ENCODE results near the gene NR5A2. TPM values are rescaled to one million over a fixed set of nuclear protein-coding genes. Genes with fewer than 3 reads are reported as not detected.

NR5A2 gene
- total RNA-seq, 1 experiment from 2014 or later: 22.3 TPM

DNA sequence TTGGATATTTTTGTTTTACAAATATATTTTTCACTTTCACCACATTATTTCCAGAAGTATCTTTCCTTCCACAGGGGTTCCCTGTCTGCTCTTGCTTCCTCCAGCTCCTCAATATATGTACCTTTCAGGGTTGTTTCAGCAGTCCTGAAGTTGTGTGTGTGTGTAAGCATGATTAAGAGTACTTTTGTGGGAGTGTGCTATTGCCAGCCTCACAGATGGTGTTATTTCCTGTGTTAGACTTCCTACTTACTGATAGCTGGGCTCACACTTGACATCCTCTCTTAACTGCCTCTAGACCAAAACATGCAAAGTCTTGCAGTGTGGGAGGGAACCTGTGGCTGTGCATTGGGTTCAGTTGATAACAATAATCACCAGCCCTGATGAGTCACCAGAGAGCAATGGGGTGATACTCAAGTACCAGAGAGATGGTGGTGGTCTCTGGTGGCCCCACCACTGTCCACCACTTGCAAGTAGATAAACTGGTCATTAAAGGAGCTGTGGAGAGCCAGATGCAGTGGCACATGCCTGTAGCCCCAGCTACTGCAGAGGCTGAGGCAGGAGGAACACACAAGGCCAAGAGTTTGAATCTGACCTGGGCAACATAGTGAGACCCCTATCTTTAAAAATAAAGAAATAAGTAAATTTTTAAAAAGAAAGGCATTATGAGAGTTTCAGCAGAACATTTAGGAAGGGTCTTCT is 126.7 kb downstream of the NR5A2 start (continued):
- no peak for TF ChIP-seq ZNF138 (CRISPR knock-in tag; conservative IDR thresholded peaks at IDR 0.05)
- no peak for TF ChIP-seq KAT7 (CRISPR knock-in tag; IDR thresholded peaks at IDR 0.05; ENCODE audit: borderline replicate concordance)
- TF ChIP-seq, protein P1, sequence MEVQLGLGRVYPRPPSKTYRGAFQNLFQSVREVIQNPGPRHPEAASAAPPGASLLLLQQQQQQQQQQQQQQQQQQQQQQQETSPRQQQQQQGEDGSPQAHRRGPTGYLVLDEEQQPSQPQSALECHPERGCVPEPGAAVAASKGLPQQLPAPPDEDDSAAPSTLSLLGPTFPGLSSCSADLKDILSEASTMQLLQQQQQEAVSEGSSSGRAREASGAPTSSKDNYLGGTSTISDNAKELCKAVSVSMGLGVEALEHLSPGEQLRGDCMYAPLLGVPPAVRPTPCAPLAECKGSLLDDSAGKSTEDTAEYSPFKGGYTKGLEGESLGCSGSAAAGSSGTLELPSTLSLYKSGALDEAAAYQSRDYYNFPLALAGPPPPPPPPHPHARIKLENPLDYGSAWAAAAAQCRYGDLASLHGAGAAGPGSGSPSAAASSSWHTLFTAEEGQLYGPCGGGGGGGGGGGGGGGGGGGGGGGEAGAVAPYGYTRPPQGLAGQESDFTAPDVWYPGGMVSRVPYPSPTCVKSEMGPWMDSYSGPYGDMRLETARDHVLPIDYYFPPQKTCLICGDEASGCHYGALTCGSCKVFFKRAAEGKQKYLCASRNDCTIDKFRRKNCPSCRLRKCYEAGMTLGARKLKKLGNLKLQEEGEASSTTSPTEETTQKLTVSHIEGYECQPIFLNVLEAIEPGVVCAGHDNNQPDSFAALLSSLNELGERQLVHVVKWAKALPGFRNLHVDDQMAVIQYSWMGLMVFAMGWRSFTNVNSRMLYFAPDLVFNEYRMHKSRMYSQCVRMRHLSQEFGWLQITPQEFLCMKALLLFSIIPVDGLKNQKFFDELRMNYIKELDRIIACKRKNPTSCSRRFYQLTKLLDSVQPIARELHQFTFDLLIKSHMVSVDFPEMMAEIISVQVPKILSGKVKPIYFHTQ (CRISPR knock-in tag; IDR thresholded peaks at IDR 0.05): no peak
- TF ChIP-seq, protein P2, sequence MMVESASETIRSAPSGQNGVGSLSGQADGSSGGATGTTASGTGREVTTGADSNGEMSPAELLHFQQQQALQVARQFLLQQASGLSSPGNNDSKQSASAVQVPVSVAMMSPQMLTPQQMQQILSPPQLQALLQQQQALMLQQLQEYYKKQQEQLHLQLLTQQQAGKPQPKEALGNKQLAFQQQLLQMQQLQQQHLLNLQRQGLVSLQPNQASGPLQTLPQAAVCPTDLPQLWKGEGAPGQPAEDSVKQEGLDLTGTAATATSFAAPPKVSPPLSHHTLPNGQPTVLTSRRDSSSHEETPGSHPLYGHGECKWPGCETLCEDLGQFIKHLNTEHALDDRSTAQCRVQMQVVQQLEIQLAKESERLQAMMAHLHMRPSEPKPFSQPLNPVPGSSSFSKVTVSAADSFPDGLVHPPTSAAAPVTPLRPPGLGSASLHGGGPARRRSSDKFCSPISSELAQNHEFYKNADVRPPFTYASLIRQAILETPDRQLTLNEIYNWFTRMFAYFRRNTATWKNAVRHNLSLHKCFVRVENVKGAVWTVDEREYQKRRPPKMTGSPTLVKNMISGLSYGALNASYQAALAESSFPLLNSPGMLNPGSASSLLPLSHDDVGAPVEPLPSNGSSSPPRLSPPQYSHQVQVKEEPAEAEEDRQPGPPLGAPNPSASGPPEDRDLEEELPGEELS (CRISPR knock-in tag; IDR thresholded peaks at IDR 0.05): no peak
- no peak for TF ChIP-seq GABPB1 (CRISPR knock-in tag; IDR thresholded peaks at IDR 0.05)
- TF ChIP-seq, protein P3, sequence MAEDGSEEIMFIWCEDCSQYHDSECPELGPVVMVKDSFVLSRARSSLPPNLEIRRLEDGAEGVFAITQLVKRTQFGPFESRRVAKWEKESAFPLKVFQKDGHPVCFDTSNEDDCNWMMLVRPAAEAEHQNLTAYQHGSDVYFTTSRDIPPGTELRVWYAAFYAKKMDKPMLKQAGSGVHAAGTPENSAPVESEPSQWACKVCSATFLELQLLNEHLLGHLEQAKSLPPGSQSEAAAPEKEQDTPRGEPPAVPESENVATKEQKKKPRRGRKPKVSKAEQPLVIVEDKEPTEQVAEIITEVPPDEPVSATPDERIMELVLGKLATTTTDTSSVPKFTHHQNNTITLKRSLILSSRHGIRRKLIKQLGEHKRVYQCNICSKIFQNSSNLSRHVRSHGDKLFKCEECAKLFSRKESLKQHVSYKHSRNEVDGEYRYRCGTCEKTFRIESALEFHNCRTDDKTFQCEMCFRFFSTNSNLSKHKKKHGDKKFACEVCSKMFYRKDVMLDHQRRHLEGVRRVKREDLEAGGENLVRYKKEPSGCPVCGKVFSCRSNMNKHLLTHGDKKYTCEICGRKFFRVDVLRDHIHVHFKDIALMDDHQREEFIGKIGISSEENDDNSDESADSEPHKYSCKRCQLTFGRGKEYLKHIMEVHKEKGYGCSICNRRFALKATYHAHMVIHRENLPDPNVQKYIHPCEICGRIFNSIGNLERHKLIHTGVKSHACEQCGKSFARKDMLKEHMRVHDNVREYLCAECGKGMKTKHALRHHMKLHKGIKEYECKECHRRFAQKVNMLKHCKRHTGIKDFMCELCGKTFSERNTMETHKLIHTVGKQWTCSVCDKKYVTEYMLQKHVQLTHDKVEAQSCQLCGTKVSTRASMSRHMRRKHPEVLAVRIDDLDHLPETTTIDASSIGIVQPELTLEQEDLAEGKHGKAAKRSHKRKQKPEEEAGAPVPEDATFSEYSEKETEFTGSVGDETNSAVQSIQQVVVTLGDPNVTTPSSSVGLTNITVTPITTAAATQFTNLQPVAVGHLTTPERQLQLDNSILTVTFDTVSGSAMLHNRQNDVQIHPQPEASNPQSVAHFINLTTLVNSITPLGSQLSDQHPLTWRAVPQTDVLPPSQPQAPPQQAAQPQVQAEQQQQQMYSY (CRISPR knock-in tag; IDR thresholded peaks at IDR 0.05): no peak

- H3K9me3 Mint-ChIP-seq: no peaks in the 10 kb centered on the region
- no peak overlapping the region for H3K4me3 Mint-ChIP-seq
- H3K27ac Mint-ChIP-seq: no peak overlapping the region
- no peak for TF ChIP-seq FOXP1 (CRISPR knock-in tag; IDR thresholded peaks at IDR 0.05; ENCODE audit: borderline replicate concordance)
- TF ChIP-seq, protein P4, sequence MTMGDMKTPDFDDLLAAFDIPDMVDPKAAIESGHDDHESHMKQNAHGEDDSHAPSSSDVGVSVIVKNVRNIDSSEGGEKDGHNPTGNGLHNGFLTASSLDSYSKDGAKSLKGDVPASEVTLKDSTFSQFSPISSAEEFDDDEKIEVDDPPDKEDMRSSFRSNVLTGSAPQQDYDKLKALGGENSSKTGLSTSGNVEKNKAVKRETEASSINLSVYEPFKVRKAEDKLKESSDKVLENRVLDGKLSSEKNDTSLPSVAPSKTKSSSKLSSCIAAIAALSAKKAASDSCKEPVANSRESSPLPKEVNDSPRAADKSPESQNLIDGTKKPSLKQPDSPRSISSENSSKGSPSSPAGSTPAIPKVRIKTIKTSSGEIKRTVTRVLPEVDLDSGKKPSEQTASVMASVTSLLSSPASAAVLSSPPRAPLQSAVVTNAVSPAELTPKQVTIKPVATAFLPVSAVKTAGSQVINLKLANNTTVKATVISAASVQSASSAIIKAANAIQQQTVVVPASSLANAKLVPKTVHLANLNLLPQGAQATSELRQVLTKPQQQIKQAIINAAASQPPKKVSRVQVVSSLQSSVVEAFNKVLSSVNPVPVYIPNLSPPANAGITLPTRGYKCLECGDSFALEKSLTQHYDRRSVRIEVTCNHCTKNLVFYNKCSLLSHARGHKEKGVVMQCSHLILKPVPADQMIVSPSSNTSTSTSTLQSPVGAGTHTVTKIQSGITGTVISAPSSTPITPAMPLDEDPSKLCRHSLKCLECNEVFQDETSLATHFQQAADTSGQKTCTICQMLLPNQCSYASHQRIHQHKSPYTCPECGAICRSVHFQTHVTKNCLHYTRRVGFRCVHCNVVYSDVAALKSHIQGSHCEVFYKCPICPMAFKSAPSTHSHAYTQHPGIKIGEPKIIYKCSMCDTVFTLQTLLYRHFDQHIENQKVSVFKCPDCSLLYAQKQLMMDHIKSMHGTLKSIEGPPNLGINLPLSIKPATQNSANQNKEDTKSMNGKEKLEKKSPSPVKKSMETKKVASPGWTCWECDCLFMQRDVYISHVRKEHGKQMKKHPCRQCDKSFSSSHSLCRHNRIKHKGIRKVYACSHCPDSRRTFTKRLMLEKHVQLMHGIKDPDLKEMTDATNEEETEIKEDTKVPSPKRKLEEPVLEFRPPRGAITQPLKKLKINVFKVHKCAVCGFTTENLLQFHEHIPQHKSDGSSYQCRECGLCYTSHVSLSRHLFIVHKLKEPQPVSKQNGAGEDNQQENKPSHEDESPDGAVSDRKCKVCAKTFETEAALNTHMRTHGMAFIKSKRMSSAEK (CRISPR knock-in tag; IDR thresholded peaks at IDR 0.05; ENCODE audit: borderline replicate concordance): no peak
- TF ChIP-seq, protein P5, sequence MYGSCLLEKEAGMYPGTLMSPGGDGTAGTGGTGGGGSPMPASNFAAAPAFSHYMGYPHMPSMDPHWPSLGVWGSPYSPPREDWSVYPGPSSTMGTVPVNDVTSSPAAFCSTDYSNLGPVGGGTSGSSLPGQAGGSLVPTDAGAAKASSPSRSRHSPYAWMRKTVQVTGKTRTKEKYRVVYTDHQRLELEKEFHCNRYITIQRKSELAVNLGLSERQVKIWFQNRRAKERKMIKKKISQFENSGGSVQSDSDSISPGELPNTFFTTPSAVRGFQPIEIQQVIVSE (CRISPR knock-in tag; IDR thresholded peaks at IDR 0.05; ENCODE audit: borderline replicate concordance): no peak
- TF ChIP-seq, protein P6, sequence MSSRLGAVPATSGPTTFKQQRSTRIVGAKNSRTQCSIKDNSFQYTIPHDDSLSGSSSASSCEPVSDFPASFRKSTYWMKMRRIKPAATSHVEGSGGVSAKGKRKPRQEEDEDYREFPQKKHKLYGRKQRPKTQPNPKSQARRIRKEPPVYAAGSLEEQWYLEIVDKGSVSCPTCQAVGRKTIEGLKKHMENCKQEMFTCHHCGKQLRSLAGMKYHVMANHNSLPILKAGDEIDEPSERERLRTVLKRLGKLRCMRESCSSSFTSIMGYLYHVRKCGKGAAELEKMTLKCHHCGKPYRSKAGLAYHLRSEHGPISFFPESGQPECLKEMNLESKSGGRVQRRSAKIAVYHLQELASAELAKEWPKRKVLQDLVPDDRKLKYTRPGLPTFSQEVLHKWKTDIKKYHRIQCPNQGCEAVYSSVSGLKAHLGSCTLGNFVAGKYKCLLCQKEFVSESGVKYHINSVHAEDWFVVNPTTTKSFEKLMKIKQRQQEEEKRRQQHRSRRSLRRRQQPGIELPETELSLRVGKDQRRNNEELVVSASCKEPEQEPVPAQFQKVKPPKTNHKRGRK (CRISPR knock-in tag; IDR thresholded peaks at IDR 0.05; ENCODE audit: borderline replicate concordance): no peak
- TF ChIP-seq ATF1 (CRISPR knock-in tag; IDR thresholded peaks at IDR 0.05): no peak
- no peaks in the 10 kb centered on the region for H3K27me3 Mint-ChIP-seq (ENCODE audit: low read depth)
- no peaks in the 10 kb centered on the region for H3K36me3 Mint-ChIP-seq
- ChIA-PET POLR2A (no interaction called here), CTCF (no interaction called here)
- ATAC-seq (no peak), DNase-seq (ENCODE audit: low spot score) (no peak)
- H3K4me1 Mint-ChIP-seq: peaks cover 14% of the 10 kb centered on the region
Measured at GRCh38 chr1:200157715-200158114, 130.2 kb downstream of the NR5A2 start.
